ENCODE measurements around the gene SCN2B.

SCN2B gene

DNA sequence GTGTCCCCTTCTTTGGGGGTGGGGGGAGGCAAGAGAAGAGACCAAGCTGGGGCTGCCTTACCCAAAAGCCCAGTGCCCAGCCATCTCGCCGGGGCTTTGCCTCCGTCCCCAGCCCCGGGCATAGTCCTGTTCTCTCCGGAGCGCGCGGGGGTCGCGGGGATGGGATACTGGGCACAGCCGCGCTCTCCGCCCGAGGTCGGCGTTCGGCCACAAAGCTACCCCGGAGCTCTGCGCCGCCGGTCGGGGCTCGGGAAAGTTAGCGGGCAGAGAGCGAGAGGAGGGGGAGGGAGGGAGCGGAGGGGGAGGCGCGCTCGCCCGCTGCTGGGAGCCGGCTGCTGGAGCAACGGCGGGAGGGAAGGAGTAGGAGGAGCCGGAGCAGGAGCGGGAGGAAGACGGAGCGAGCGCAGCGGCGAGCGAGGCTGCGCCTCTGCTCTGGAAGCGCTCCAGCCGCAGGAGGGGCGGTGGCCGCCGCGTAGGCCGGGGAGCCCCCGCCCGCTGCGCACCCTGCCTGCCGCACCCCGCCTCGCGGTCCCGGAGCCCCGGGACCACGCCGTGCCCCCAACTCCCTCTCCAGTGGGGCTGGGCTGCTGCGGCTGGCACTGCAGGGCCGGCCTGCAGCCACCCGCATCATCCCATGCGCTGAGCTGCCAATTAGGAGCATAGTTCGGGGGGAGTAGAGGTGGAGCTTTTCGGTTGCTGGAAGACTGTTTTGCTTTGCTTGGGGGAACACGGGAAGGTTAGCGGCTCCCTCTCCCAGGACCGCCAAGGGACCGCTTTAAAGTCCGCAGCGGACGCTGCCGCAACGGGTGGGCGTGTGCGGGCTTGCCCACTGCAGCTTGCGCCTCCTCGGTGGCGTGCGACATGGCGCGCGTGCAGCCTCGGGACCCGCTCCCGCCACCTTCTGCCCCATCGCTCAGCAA is 23.6 kb downstream of the SCN2B start, which contains the start of gene SCN4B:
Gene SCN4B, minus strand, starts transcription at position 272 of the 920 bp plus-strand sequence. Its CDS starts 150 bp downstream, at position 122.
- peak; percentile 77 for DNase-seq (ENCODE audit: low spot score)

DNA sequence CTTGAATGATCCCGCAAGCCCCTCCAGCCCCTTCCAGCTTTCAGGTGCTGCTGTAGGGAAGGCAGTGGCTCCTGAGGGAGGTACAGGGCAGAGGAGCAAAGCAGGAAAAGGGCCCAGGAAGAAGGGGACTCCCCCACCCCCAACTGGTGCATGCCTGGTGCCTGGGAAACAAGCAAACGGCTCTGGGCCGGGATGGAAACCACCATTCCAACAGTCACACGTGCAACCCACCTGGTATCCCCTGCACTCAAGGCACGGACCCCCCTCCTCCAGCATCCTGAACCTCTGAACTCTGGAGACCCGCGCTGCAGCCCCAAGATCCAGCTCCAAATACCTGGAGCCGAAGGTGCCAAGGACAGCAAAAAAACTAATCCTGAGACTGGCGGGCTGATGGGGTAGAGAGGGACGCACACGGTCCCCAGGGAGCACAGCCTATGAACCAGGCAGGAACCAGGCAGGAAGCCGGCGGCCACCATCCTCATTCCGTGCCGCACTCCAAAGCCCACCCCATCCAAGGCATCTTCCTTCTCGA is 24.4 kb downstream of the SCN2B start:
- no peak for DNase-seq (ENCODE audit: low spot score)

DNA sequence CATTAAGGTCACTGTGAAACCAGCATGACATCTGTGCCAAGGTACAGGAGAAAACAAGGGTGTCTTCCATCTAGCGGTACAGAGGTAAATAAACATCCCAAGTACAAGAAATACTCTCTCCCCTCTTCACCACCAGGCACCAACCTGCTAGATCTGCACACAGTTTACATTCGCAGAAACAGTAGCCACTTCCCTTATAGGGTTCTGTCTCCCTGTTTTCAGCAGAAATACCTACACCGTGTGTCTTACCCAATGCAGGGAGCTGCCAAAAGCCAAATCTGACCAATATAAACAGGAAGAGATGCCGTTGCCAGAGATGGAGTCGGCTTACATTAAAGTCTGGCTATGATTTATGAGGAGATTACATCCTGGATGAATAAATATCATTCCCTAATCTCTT is 25.0 kb downstream of the SCN2B start:
- DNase-seq (ENCODE audit: low spot score), result no peak

- no peak for DNase-seq (ENCODE audit: low spot score)
These were observed 26.9 kb downstream of the SCN2B start for GRCh38 chr11:118149493-118149892.

DNA sequence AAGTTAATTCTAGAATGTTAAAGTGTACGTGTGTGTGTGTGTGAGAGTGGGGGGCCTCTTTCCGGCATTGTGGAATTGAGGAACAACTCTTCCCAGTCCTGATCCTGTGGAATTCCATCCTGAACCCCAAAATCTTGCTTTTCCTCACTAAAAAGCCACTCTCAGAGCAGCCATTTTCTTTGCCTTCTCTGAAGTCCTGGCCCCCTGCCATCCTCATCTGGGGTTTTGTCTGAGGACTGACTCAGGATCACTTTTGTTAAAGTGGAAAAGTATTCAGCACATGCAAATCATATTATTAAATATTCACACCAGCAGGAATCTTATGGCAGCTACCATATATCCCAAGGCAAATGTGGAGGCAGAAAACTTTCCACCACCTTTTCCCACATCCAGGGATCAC is 27.6 kb downstream of the SCN2B start:
- DNase-seq (ENCODE audit: low spot score), result no peak

- DNase-seq (ENCODE audit: low spot score), result no peak
These were observed 28.2 kb downstream of the SCN2B start for GRCh38 chr11:118148240-118148639.

DNA sequence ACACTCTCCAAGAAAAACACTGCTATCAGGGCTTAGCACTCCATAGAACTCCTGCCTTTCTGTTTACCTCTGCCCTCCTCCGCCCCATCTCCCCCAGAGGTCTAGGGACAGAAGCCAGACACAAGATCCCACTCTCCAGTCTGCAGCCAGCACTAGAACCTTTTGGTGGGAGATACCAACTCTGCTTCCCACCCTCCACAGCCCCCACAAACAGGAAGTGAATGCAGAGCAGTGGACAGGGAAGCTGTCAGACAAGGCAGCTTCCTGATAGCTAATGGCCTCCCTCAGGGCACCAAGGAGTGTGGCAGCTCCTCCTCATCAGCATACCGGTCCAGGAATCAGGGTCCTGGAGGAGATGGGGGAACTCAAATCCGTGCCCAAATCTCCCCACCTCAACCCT is 28.9 kb downstream of the SCN2B start:
- DNase-seq (ENCODE audit: low spot score), result no peak

GRCh38 chr11:118146554-118146953 is 29.9 kb downstream of the SCN2B start:
- DNase-seq (ENCODE audit: low spot score), result no peak

GRCh38 chr11:118145285-118146227 is 30.9 kb downstream of the SCN2B start:
- peak; percentile 59 for DNase-seq (ENCODE audit: low spot score)

GRCh38 chr11:118144301-118145268 is 31.9 kb downstream of the SCN2B start:
- no peak for DNase-seq (ENCODE audit: low spot score)

DNA sequence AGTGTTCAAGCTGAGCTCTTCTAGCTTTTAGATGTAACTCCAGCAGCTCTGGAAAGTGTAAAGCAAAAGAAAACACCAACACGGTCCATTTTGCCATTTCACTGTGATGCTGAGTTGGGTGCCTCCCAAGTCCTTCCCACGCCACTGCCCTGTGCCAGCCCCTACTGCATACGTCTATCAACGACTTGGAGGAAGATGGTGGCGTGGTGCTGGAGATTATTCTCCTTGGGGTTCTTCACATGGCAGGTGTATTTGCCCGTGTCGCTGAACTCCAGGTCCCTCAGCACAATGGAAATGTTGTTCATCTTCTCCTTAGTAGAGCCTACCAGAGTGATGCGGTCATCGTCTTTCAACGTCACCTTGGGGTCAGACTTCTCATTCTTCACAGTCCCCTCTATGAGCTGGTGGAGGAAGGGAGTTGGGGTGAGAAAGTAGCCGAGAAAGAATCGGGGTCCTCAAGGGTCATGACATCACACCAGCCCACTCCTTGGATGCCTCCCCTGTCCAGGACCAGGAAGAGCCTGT is 32.7 kb downstream of the SCN2B start:
- no peak for DNase-seq (ENCODE audit: low spot score)

DNA sequence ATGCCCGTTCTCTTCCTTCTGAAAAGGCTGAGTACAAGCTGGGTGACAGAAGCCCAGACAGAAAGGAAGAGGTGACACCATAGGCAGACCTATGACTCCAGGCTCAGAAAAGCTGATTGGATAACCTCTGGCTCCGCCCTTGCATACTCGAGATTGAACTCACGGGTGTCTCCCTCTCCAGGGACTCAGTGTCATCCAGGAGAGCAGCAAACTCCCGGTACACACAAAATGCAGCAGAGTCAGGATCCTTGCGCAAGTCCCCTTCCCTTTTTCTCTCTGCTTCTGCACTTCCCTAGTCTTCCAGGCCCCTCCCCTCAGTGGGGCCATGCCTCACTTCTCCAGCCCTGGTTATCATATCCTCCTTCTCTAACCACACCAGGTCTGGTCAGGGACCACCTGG is 33.6 kb downstream of the SCN2B start:
- DNase-seq (ENCODE audit: low spot score), result no peak

- no peak for DNase-seq (ENCODE audit: low spot score)
These were observed 34.4 kb downstream of the SCN2B start for GRCh38 chr11:118142081-118142480.

DNA sequence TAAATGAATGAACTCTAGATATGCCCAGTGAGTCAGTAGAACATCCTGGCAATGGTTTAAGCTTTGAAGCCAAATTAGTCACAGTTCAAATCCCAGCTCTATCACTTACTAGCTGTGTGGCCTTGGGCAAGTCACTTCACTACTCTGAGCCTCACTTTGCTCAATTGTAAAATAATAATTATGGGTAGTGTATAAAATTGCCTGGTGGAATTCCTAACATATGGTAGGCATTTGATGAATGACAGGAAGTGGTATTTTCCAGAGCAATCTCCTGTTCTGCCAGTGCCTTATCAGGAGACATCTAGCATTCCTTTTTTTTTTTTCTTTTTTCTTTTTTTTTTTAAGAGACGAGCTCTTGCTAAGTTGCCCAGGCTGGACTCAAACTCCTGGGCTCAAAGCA is 36.9 kb downstream of the SCN2B start:
- no peak for DNase-seq (ENCODE audit: low spot score)

GRCh38 chr11:118138839-118139420 is 37.5 kb downstream of the SCN2B start:
- DNase-seq (ENCODE audit: low spot score), result no peak

- no peak for DNase-seq (ENCODE audit: low spot score)
These were observed 39.6 kb downstream of the SCN2B start for GRCh38 chr11:118136801-118137200.

DNA sequence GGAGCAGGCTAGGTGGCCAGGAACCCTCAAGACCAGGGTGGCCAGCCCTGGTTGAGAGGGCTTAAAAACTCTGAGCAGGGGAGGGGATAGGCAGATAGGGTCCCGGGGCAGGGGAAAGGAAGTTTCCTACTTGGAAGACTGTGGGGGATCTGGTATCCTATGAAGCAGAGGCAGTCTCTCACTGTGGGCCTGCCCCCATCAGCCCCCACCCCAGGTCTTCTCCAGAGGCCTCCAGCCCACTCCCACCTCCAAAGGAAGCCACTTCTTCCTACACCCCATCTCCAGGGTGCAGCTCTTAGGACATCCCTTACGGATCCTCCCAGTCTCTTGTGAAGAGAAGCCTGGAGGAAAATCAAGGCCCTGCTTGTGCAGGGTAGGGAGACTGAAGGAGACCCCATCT is 40.1 kb downstream of the SCN2B start:
- DNase-seq (ENCODE audit: low spot score), result no peak

- no peak for DNase-seq (ENCODE audit: low spot score)
These were observed 40.7 kb downstream of the SCN2B start for GRCh38 chr11:118135796-118136165.

- no peak for DNase-seq (ENCODE audit: low spot score)
These were observed 41.2 kb downstream of the SCN2B start for GRCh38 chr11:118135051-118135795.

DNA sequence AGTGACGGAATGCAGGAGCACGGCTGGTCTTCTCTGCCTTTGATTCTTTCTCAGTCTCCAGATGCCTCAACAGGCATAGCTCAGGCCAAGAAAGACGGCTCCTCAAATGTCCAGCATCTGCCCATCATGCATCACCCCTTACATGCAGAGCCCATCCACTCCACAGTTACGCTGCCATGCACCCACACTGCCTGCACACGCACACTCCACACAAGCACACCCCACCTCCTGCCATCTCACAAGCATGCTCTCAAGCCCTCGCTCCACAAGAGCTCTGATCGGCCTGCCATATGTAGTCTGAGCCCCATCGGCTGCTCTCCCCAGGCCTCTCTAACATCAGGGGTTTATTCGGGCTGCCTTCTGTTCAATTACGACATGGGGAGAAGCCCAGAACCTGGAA is 42.6 kb downstream of the SCN2B start:
- DNase-seq (ENCODE audit: low spot score), result no peak

All from putamen (tissue), 1 donor.